ENCODE data around the gene POLR2B.

The POLR2B gene

DNA sequence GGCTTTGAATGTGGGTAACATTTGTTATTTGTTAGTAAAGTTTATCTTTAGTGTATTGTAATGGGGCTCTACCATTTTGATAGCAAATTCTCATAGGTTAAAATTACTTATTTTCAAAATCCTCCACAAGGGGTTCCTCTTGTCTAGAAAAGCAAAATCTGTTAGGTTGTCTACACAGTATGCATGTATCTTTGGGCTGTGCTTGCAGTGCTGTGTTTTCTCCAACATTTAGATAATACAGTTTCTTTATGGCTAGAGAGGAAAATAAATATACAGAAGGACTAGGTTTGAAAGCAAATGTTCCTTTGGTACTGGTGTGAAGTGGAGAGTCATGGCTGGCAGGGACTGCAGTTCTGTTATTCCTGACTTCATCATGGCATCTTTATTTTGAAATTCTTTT, 40.3 kb downstream of the POLR2B start:
- no peak overlapping the region for H2AFZ ChIP-seq
- no peaks in the 10 kb centered on the region for H3K9me3 ChIP-seq (ENCODE audit: control insufficient read depth, low read length)
- no peaks in the 10 kb centered on the region for H3K27me3 ChIP-seq (ENCODE audit: control insufficient read depth, insufficient read depth, low read length)
- no peaks in the 10 kb centered on the region for H3K36me3 ChIP-seq (ENCODE audit: control insufficient read depth, insufficient read depth, low read length)
- no peaks in the 10 kb centered on the region for H3K4me1 ChIP-seq
- H3K27ac ChIP-seq, result no peak overlapping the region
- H3K9ac ChIP-seq, result no peak overlapping the region
- TF ChIP-seq, protein P1, sequence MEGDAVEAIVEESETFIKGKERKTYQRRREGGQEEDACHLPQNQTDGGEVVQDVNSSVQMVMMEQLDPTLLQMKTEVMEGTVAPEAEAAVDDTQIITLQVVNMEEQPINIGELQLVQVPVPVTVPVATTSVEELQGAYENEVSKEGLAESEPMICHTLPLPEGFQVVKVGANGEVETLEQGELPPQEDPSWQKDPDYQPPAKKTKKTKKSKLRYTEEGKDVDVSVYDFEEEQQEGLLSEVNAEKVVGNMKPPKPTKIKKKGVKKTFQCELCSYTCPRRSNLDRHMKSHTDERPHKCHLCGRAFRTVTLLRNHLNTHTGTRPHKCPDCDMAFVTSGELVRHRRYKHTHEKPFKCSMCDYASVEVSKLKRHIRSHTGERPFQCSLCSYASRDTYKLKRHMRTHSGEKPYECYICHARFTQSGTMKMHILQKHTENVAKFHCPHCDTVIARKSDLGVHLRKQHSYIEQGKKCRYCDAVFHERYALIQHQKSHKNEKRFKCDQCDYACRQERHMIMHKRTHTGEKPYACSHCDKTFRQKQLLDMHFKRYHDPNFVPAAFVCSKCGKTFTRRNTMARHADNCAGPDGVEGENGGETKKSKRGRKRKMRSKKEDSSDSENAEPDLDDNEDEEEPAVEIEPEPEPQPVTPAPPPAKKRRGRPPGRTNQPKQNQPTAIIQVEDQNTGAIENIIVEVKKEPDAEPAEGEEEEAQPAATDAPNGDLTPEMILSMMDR (IDR thresholded peaks at IDR 0.05), result no peak
- no peaks in the 10 kb centered on the region for H3K79me2 ChIP-seq
- H3K4me3 ChIP-seq (ENCODE audit: low read depth, low read length), result no peak overlapping the region
- H3K4me2 ChIP-seq (ENCODE audit: low read length), result no peak overlapping the region

DNA sequence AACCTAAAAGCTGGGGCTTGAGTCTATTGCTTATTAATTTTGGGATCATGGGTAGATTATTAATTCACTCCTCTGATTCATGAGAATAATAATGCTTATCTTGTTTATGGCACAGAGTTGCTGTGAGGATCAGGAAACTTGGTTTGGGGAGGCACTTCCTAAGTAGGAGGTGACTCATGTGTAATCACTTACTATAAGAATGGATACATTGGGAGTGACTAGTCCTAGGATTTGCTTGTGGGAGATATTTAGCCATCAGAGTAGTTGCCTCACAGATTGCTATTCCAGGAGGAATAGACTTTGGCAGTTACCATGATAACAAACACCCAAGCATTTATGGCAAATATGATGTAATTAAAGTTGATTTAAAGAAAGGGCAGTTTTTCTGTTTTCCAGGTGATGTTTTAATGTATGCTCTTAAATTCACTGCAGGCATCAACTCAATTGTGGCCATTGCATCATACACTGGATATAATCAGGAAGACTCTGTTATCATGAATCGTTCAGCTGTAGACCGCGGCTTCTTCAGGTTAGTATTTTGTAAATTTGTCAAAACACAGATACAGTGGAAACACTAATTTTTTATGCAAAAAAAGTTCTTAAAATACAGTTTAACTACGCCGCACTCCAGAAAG, 41.9 kb downstream of the POLR2B start:
- Histone ChIP-seq H3K4me1 (no peaks in the 10 kb centered on the region), H3K4me2 (ENCODE audit: low read length) (no peak overlapping the region), H2AFZ (no peak overlapping the region), H3K79me2 (no peaks in the 10 kb centered on the region), H3K4me3 (ENCODE audit: low read depth, low read length) (no peak overlapping the region), H3K27me3 (ENCODE audit: control insufficient read depth, insufficient read depth, low read length) (no peaks in the 10 kb centered on the region), H3K36me3 (ENCODE audit: control insufficient read depth, insufficient read depth, low read length) (no peaks in the 10 kb centered on the region), H3K9me3 (ENCODE audit: control insufficient read depth, low read length) (no peaks in the 10 kb centered on the region), H3K9ac (no peak overlapping the region), H3K27ac (no peak overlapping the region)
- TF ChIP-seq, protein P1 (IDR thresholded peaks at IDR 0.05), result no peak

DNA sequence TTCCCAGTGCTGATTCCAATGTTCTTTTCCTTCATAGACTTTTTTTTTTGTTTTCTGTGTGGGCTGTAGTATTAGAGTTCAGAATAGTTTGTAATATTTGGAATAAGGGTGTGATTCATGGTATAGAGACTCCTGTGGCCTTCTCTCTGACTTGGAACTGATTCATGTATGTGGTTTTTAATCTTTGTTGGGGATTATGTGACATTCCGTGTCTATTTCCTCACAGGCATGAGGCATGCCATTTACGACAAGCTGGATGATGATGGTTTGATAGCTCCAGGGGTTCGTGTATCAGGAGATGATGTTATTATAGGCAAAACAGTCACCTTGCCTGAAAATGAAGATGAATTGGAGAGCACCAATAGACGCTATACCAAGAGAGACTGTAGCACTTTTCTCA, 44.4 kb downstream of the POLR2B start:
- H3K9me3 ChIP-seq (ENCODE audit: control insufficient read depth, low read length), result no peaks in the 10 kb centered on the region
- no peaks in the 10 kb centered on the region for H3K36me3 ChIP-seq (ENCODE audit: control insufficient read depth, insufficient read depth, low read length)
- H2AFZ ChIP-seq, result no peak overlapping the region
- TF ChIP-seq, protein P1 (IDR thresholded peaks at IDR 0.05), result no peak
- no peaks in the 10 kb centered on the region for H3K79me2 ChIP-seq
- H3K27ac ChIP-seq, result no peak overlapping the region
- no peak overlapping the region for H3K4me2 ChIP-seq (ENCODE audit: low read length)
- H3K4me3 ChIP-seq (ENCODE audit: low read depth, low read length), result no peak overlapping the region
- peaks cover 1% of the 10 kb centered on the region for H3K4me1 ChIP-seq
- no peaks in the 10 kb centered on the region for H3K27me3 ChIP-seq (ENCODE audit: control insufficient read depth, insufficient read depth, low read length)
- H3K9ac ChIP-seq, result no peak overlapping the region

DNA sequence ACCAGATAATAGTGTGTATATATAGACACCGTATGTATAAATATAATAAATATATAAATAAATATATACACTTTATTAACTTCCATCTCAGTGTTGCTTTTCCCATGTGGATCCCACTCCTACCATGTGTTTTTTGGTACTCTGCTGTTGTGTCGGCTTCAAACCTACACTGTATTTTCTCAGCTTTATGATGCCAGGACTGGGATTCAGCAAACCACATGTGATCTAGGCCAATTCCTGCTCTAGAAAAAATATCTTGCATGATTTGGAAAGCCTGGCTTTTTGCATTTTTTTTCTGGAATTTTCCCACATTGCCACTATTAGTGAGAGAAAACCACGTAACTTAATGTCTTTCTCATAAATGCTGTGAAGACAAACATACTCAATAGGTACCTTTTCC, 55.8 kb downstream of the POLR2B start:
- TF ChIP-seq, protein P1 (IDR thresholded peaks at IDR 0.05), result no peak
- H3K27ac ChIP-seq, result no peak overlapping the region
- H3K4me3 ChIP-seq (ENCODE audit: low read depth, low read length), result no peak overlapping the region
- H3K4me2 ChIP-seq (ENCODE audit: low read length), result no peak overlapping the region
- H3K36me3 ChIP-seq (ENCODE audit: control insufficient read depth, insufficient read depth, low read length), result no peaks in the 10 kb centered on the region
- H3K79me2 ChIP-seq, result no peaks in the 10 kb centered on the region
- H3K9me3 ChIP-seq (ENCODE audit: control insufficient read depth, low read length), result no peaks in the 10 kb centered on the region
- H3K9ac ChIP-seq, result no peak overlapping the region
- no peaks in the 10 kb centered on the region for H3K4me1 ChIP-seq
- no peaks in the 10 kb centered on the region for H3K27me3 ChIP-seq (ENCODE audit: control insufficient read depth, insufficient read depth, low read length)
- H2AFZ ChIP-seq, result no peak overlapping the region

DNA sequence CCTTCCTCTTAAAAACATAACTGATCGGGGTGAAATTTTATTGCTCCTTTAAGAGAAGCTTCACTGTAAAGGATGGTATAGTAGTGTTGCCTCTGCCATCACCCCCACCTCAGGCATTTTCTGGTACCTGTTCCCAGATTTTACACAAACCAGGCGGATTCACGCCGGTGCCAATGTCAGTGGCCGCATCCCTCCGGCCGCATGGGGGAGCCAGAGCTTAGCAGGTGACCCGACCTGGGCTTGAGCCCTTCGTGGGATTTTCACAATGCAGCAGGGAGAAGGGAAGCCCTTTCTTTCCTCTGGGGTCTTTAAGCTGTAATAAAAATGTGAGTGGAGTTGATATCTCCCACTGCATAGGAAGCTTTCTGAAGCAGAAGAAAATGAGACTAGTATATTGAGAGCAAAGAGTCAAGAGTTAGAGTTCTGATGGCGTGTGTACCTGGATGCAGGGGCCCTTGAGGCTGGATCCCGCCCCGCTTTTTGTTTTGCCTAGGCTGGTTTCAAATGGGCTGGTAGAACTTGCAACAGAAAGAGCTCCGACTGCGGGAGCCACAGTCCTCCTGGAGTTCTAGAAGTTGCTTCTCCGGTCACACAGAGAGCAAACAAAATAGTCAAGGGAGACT, 59.4 kb downstream of the POLR2B start:
- Histone ChIP-seq H3K36me3 (ENCODE audit: control insufficient read depth, insufficient read depth, low read length) (no peaks in the 10 kb centered on the region), H2AFZ (no peak overlapping the region), H3K4me2 (ENCODE audit: low read length) (no peak overlapping the region), H3K9me3 (ENCODE audit: control insufficient read depth, low read length) (no peaks in the 10 kb centered on the region), H3K27me3 (ENCODE audit: control insufficient read depth, insufficient read depth, low read length) (no peaks in the 10 kb centered on the region), H3K4me1 (no peaks in the 10 kb centered on the region), H3K27ac (no peak overlapping the region), H3K4me3 (ENCODE audit: low read depth, low read length) (no peak overlapping the region), H3K79me2 (no peaks in the 10 kb centered on the region), H3K9ac (no peak overlapping the region)
- TF ChIP-seq, protein P1 (IDR thresholded peaks at IDR 0.05), result peak; percentile 72
